ENCODE results near the gene TMEM232.

DNA sequence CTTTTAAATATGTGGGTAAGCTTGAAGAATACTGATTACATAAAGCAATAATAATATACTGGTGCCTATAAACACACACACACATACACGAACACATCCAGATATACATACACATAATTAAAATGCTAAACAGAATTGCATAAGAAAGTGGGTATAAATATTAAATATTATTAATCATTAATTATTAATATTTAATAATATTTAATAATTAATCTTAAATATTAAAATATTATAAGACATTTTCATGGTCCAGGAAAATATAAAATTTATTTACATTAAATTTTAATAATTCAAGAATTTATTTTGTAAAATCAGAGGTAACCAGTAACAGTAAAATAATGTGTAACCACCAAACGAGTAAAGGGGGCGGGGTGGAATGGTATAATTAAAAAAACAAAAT lies 178.3 kb downstream of the TMEM232 start:
- TF ChIP-seq, protein P1, sequence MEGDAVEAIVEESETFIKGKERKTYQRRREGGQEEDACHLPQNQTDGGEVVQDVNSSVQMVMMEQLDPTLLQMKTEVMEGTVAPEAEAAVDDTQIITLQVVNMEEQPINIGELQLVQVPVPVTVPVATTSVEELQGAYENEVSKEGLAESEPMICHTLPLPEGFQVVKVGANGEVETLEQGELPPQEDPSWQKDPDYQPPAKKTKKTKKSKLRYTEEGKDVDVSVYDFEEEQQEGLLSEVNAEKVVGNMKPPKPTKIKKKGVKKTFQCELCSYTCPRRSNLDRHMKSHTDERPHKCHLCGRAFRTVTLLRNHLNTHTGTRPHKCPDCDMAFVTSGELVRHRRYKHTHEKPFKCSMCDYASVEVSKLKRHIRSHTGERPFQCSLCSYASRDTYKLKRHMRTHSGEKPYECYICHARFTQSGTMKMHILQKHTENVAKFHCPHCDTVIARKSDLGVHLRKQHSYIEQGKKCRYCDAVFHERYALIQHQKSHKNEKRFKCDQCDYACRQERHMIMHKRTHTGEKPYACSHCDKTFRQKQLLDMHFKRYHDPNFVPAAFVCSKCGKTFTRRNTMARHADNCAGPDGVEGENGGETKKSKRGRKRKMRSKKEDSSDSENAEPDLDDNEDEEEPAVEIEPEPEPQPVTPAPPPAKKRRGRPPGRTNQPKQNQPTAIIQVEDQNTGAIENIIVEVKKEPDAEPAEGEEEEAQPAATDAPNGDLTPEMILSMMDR (optimal IDR thresholded peaks at IDR 0.05 in 1 of 3, IDR thresholded peaks at IDR 0.05 in 1 of 3, conservative IDR thresholded peaks at IDR 0.05 in 1 of 3; ENCODE audit: extremely low read depth in 1 of 3, insufficient read depth in 2 of 3, low read length in 3 of 3) = no peak
- TF ChIP-seq EZH2 (IDR thresholded peaks at IDR 0.05; ENCODE audit: low read length) = no peak

All from keratinocyte (primary cell).